HepG2 (cell line): ENCODE results near the gene SH2D3A. TPM values are rescaled to one million over a fixed set of nuclear protein-coding genes. Genes with fewer than 3 reads are reported as not detected.

Experiments used
- ATAC-seq: fragments of 200-7000 bp; cut with Tn5 transposase; 3 replicates; pipeline ENCODE4 v1.9.1; 2020; ENCODE audit warnings: mild to moderate bottlenecking, moderate library complexity
- BruUV-seq: library from RNA; stranded (reverse); fragments of 400-500 nt; replicated peaks from 2 replicates; lab custom pipeline; 2021; lab: Mats Ljungman, UMichigan
- CTCF ChIA-PET: fragments of 300-600 bp; formaldehyde crosslinking; extraction: SDS; loops from one replicate; lab custom pipeline; 2021; ENCODE audit warnings: low total read pairs, inconsistent platforms, low intra/inter-chr PET ratio; lab: Yijun Ruan, JAX
- POLR2A ChIA-PET: fragments of 350-600 bp; sonication (Branson Sonifier 250); formaldehyde crosslinking; loops from one replicate; lab custom pipeline; 2020; ENCODE audit warnings: antibody characterized with exemption, inconsistent platforms; lab: Yijun Ruan, JAX
- DNase-seq: peaks from one replicate; pipeline ENCODE4 v3.0.0-alpha.2; 2015; ENCODE audit warnings: low spot score
- FAIRE-seq: peaks from 3 replicates; lab custom pipeline; 2011; peaks lifted over from hg19 to GRCh38; lab: Jason Lieb, UNC
- H2AFZ ChIP-seq: one replicate; pipeline ENCODE4 v1.6.1; 2011; ENCODE audit warnings: low read length, inconsistent platforms
- H3K27ac ChIP-seq: fragments of 300-600 bp; 3 replicates; pipeline ENCODE4 v1.8.0; 2011; ENCODE audit warnings: mixed run types, mild to moderate bottlenecking, mixed read lengths, low read length, inconsistent platforms; ENCODE audit not compliant: insufficient read depth; ENCODE audit errors: extremely low read length
- H3K27me3 ChIP-seq, 2 experiments: fragments of 200-600 bp in 1 of 2; 2 replicates in 1 of 2; 3 replicates in 1 of 2; pipeline versions ENCODE4 v1.6.0 to v1.8.0; 2011; ENCODE audit warnings: low read length in 2 of 2, mild to moderate bottlenecking in 2 of 2, moderate library complexity in 2 of 2, inconsistent platforms in 1 of 2; ENCODE audit not compliant: insufficient read depth in 2 of 2, control insufficient read depth in 1 of 2
- H3K36me3 ChIP-seq, 2 experiments: fragments of 200-600 bp in 1 of 2; replicated peaks in 1 of 2; 2 replicates in 1 of 2; 3 replicates in 1 of 2; pipeline versions ENCODE4 v1.5.1 to v1.8.0; 2011; ENCODE audit warnings: low read length in 2 of 2, inconsistent platforms in 1 of 2; ENCODE audit not compliant: insufficient read depth in 2 of 2, control insufficient read depth in 1 of 2
- H3K4me1 ChIP-seq: 2 replicates; pipeline ENCODE4 v1.5.1; 2012; ENCODE audit warnings: low read length, inconsistent platforms; ENCODE audit not compliant: insufficient read depth
- H3K4me2 ChIP-seq: 2 replicates; pipeline ENCODE4 v1.6.0; 2011; ENCODE audit warnings: low read depth, low read length, inconsistent platforms
- H3K4me3 ChIP-seq, 3 experiments: fragments of 200-600 bp in 1 of 3; sonication (generic), shearing (Covaris generic) in 1 of 3; replicated peaks in 1 of 3; 2 replicates each; pipeline ENCODE4 v1.5.1; 2011 to 2016; ENCODE audit warnings: low read length in 3 of 3, inconsistent platforms in 2 of 3, low read depth in 2 of 3, mild to moderate bottlenecking in 2 of 3, control low read depth in 1 of 3, mixed read lengths in 1 of 3; ENCODE audit not compliant: insufficient read depth in 1 of 3
- H3K79me2 ChIP-seq: one replicate; pipeline ENCODE4 v1.6.1; 2011; ENCODE audit warnings: low read length, inconsistent platforms; ENCODE audit not compliant: insufficient read depth
- H3K9ac ChIP-seq: 2 replicates; pipeline ENCODE4 v1.6.0; 2011; ENCODE audit warnings: mild to moderate bottlenecking, low read depth, low read length, inconsistent platforms; ENCODE audit not compliant: insufficient read depth
- H3K9me3 ChIP-seq: 2 replicates; pipeline ENCODE4 v1.5.1; 2012; ENCODE audit warnings: mild to moderate bottlenecking, low read length
- H4K20me1 ChIP-seq: 2 replicates; pipeline ENCODE4 v1.6.0; 2011; ENCODE audit warnings: inconsistent platforms, mild to moderate bottlenecking, low read length, moderate library complexity; ENCODE audit not compliant: insufficient read depth
- ARHGAP35 ChIP-seq: sonication (generic); formaldehyde crosslinking; IDR thresholded peaks from 2 replicates; pipeline ENCODE4 v1.9.0; 2022; ENCODE audit warnings: mild to moderate bottlenecking, inconsistent platforms, moderate library complexity, missing genetic modification reagents, borderline replicate concordance
- CENPX ChIP-seq: sonication (generic); formaldehyde crosslinking; IDR thresholded peaks from 2 replicates; pipeline ENCODE4 v1.9.0; 2021; ENCODE audit warnings: mild to moderate bottlenecking, missing genetic modification reagents, moderate library complexity
- PRDM10 ChIP-seq: sonication (generic); formaldehyde crosslinking; IDR thresholded peaks from 2 replicates; pipeline ENCODE4 v1.4.0; 2020; ENCODE audit warnings: low read depth, missing genetic modification reagents
- RELA ChIP-seq: sonication (generic); formaldehyde crosslinking; IDR thresholded peaks from 2 replicates; pipeline ENCODE4 v1.4.0; 2020; ENCODE audit warnings: missing genetic modification reagents
- STAG1 ChIP-seq: sonication (generic); formaldehyde crosslinking; IDR thresholded peaks from 2 replicates; pipeline ENCODE4 v1.4.0; 2020; ENCODE audit warnings: missing genetic modification reagents
- TMF1 ChIP-seq: sonication (generic); formaldehyde crosslinking; IDR thresholded peaks from 2 replicates; pipeline ENCODE4 v1.8.1; 2022; ENCODE audit warnings: low read depth, missing genetic modification reagents
- ZNF121 ChIP-seq: sonication (generic); formaldehyde crosslinking; IDR thresholded peaks from 2 replicates; pipeline ENCODE4 v1.5.0; 2020; ENCODE audit warnings: mild to moderate bottlenecking, missing genetic modification reagents
- ZNF44 ChIP-seq: sonication (generic); formaldehyde crosslinking; IDR thresholded peaks from 2 replicates; pipeline ENCODE4 v1.5.1; 2020; ENCODE audit warnings: mild to moderate bottlenecking, missing genetic modification reagents
- ZNF597 ChIP-seq: sonication (generic); formaldehyde crosslinking; IDR thresholded peaks from 2 replicates; pipeline ENCODE4 v1.5.0; 2020; ENCODE audit warnings: missing genetic modification reagents
- ZSCAN22 ChIP-seq: sonication (generic); formaldehyde crosslinking; IDR thresholded peaks from 2 replicates; pipeline ENCODE4 v1.4.0; 2020; ENCODE audit warnings: mild to moderate bottlenecking, missing genetic modification reagents
- WGBS: methylation state at CpG from one replicate; pipeline ENCODE4 v1.1.6; 2017; ENCODE audit warnings: low lambda C conversion rate; 5-methylcytosine and 5-hydroxymethylcytosine counted together
- in situ Hi-C: cut with HindIII; loops from 2 replicates; pipeline ENCODE4 v1.10.0; 2017; ENCODE audit warnings: low pct_unique_long_range_greater_than_20kb; ENCODE audit not compliant: extremely low pct_ligation_motif_present
- intact Hi-C: fragments of 100-400 bp; cut with micrococcal nuclease; formaldehyde crosslinking; loops from one replicate; pipeline ENCODE4 v1.10.0; 2022; ENCODE audit not compliant: unreplicated experiment
- polyA plus RNA-seq, 8 experiments: library from polyadenylated mRNA; depleted of rRNA in 3 of 8; stranded (reverse) in 7 of 8; unstranded in 1 of 8; fragments of >200 nt; fragmentation: Illumina TruSeq in 4 of 8; extraction: Trizol in 4 of 8; gene quantifications; 2 replicates each; pipeline versions ENCODE4 v1.2.1 to v1.2.3, GENCODE V29; 2011 to 2016; ENCODE audit warnings: low read depth in 4 of 8, missing spikeins in 1 of 8, mixed read lengths in 1 of 8; ENCODE audit not compliant: insufficient read depth in 1 of 8
- total RNA-seq, 5 experiments: library from RNA; depleted of rRNA; stranded (reverse); fragments of >200 nt; fragmentation: Illumina TruSeq; extraction: Trizol; gene quantifications; 2 replicates each; pipeline ENCODE4 v1.2.3, GENCODE V29; 2016; ENCODE audit warnings: low read depth in 1 of 5

Gene SH2D3A
- total and polyA plus RNA-seq, 2 of the 13 experiments (the other 11 are each of a cell fraction or from before 2014, with no cell fraction given): 1.0 to 2.2 TPM

- peak; percentile 83; the same call in 1 of the 2 replicates for TF ChIP-seq PRDM10 (CRISPR knock-in tag)
- peak; percentile 69 for TF ChIP-seq STAG1 (CRISPR knock-in tag)
- no peak for TF ChIP-seq ZNF44 (CRISPR knock-in tag)
- no peak for TF ChIP-seq CENPX (CRISPR knock-in tag)
- peak; percentile 93 for TF ChIP-seq ZSCAN22 (CRISPR knock-in tag)
- no peak for TF ChIP-seq ZNF597 (CRISPR knock-in tag)
These were observed 1.9 kb upstream of the SH2D3A start (continued) for GRCh38 chr19:6769006-6769619.

- Histone ChIP-seq H3K27ac (no peak overlapping the region), H3K36me3 (no peaks in the 10 kb centered on the region), H2AFZ (no peak overlapping the region), H3K27me3 (no peaks in the 10 kb centered on the region), H3K4me1 (peaks cover 40% of the 10 kb centered on the region), H3K79me2 (no peaks in the 10 kb centered on the region), H3K9me3 (no peaks in the 10 kb centered on the region), H3K4me3 (no peak overlapping the region), H4K20me1 (no peaks in the 10 kb centered on the region), H3K4me2 (peak overlapping the region; percentile 86; the same call in 1 of the 2 replicates), H3K9ac (no peak overlapping the region)
- ATAC-seq (no peak), FAIRE-seq (no peak), DNase-seq (no peak)
- TF ChIP-seq ZNF121 (CRISPR knock-in tag) (peak; percentile 97), RELA (CRISPR knock-in tag) (no peak), ARHGAP35 (CRISPR knock-in tag) (no peak), TMF1 (CRISPR knock-in tag) (no peak)
- 41% methylated on average over 8 of the region's 8 CpGs for WGBS
- intact Hi-C loops: no loop called here
- in situ Hi-C loops: no loop called here
- CTCF ChIA-PET: interaction anchor here (1.7 kb wide), 1 partner anchor 30 kb away, joined by 17 read pairs; the partner anchor contains the start of genes GPR108 and TRIP10
- POLR2A ChIA-PET: interaction anchor here (0.9 to 1.0 kb wide), 2 partner anchors 16 to 87 kb away, joined by 3 read pairs; no protein-coding TSS in a partner anchor
- no TSS peak for BruUV-seq
These were observed 1.1 kb upstream of the SH2D3A start for GRCh38 chr19:6768236-6768785.
